UCSD-AML1 (cell line): ENCODE data around the gene XAF1.
"Not testable (repeated sequence)": the region's sequence is repeated elsewhere in the genome, so short reads cannot be mapped to it uniquely, and the experiment has no call there.

Experiments used
- DNase-seq: peaks from one replicate; lab custom pipeline; 2025; ENCODE audit not compliant: unreplicated experiment; lab: John Stamatoyannopoulos, UW

Gene XAF1

DNA sequence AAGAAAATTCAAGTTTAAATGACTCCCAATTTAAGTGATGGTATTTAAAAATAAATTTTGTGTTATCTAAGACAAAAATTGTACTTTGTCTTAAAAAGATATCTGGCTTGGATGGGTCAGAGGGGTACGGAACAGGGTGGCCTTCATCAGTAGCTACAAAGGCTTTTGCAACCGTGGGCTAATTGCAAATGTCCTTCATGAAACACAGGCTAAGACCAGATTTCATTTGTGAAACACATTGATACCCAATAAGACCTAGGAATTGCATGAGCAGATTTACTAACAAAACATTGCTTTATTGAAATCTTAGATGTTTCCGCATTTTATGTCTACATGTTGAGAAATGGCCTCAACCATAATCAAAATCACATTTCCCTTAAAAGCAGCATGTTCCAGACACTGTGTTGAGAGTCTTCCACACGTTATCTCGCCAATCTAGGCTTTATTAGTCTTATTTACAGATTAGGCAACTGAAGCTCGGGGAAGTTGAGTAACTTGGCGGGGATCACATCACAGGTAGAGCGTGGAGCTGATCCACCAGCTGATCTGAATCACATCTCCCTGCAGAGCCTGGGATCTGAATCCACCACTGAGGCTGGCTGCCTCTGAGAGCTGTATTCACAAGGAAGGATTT lies 42.0 kb downstream of the XAF1 start:
- no peak for DNase-seq

DNA sequence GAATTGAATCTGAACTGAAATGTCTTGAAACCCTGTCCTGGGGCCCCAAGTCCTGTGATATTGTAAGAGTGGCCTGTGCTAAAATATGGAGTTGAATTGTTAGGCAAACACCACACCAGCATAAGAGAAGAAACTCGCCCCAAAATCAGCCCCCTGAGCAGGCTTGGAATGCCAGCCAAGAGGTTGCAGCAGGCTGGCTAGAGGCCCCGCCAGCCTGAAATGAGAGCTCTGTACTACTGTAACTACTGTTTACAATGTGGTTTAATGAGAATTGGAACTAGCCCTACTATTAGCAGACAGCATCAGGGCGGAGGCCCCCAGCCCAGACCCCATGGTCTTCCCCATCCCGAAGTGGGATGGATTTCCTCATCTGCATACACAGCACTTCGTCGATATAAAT lies 43.9 kb downstream of the XAF1 start:
- no peak for DNase-seq

DNA sequence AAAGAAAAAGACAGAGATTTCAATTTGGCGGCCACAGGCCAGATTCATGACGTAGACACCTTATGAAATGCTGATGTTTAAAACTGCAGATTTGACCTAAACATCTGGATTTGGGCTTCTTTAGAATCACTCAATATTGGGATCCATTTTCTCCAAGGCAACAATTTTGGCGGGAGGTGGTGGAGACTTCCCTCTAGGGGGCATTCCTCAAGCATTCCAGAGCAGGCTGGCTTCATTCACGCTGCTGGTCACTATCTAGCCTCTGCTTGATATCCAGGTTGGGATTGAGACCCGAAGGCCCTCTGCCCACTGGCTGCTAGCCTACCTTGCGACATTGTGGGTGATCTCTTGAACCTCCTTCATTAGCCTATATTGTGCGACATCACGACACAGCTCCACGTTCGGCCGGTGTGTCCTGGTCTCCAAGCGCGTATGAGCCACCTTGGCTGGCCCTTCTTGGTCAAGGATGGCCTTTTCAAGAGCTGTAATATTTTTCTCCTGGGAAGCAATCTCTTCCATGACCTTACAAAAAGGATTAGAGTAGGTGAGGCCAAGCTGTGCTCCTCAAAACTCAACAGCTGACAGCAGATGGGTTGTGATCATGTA lies 44.7 kb downstream of the XAF1 start:
- DNase-seq: no peak

DNA sequence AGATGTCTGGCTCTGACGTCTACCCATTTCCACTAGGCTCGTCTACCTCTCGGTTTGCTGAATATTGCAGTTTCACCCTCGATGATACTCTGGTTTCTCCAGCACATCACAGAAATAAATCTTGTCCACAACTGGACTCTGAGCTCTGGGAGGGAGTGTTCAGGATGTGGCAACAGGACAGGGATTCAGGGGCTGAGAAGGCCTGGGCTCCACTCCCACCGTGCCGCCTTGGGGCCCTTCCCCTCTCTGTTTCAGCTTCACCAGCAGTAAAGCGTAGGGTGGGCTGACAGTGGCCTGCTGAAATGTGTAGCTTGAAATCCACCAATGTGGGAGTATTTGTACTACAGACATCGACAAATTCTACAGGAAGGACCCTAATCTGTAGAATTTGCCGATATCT lies 55.7 kb downstream of the XAF1 start:
- no peak for DNase-seq

DNA sequence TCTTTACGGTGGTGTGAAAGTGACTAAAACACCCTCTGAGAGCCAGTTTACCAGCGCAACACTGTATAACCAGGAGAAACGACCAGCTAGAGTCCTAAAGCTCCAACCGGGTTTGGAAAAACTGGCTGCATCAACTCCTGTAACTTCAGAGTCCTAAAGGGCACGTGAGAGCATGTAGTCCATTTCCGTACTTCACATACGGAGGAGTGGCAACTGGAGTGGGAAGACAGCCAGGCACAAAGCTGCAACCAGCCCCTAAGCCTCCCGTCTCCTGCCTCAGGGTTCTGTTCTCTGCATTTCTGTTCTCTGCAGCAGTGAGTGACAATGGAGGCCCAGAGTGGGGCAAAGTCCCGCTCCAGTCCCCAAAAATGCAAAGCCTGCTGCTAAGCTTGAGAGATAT lies 56.4 kb downstream of the XAF1 start:
- DNase-seq: no peak

- DNase-seq: no peak
These were observed 59.9 kb downstream of the XAF1 start for GRCh38 chr17:6815775-6816174.

- not testable (repeated sequence) for DNase-seq
These were observed 60.5 kb downstream of the XAF1 start for GRCh38 chr17:6816368-6816767.

GRCh38 chr17:6818938-6819337 lies 63.1 kb downstream of the XAF1 start:
- DNase-seq: no peak

DNA sequence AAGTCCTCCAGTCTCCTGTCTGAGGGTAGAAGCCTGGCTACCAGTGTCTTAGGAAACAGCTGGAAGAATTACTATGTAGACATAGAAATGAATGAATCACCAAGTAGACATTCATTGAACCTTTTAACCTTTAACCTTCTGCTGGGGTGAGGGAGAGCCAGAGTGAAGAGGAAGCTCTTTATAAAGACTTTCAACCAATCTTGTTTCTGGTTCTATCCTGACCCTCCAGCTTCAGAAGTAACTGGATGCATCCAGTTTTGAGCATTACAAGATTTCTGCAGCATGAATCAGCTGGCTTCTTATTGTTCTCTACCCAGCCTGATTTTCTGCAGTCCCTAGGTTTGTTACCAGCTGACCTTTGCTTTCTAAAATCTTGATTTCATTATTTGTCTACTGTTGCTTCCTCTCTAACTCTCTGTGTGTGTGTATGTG lies 67.2 kb downstream of the XAF1 start:
- DNase-seq: no peak
